CD4-positive, alpha-beta T cell treated with Interleukin-4 for 4 hours (primary cell): ENCODE data around the gene GPR17.

Experiments used
- DNase-seq: peaks from one replicate; pipeline ENCODE4 v3.0.0-alpha.2; 2020

Gene GPR17

DNA sequence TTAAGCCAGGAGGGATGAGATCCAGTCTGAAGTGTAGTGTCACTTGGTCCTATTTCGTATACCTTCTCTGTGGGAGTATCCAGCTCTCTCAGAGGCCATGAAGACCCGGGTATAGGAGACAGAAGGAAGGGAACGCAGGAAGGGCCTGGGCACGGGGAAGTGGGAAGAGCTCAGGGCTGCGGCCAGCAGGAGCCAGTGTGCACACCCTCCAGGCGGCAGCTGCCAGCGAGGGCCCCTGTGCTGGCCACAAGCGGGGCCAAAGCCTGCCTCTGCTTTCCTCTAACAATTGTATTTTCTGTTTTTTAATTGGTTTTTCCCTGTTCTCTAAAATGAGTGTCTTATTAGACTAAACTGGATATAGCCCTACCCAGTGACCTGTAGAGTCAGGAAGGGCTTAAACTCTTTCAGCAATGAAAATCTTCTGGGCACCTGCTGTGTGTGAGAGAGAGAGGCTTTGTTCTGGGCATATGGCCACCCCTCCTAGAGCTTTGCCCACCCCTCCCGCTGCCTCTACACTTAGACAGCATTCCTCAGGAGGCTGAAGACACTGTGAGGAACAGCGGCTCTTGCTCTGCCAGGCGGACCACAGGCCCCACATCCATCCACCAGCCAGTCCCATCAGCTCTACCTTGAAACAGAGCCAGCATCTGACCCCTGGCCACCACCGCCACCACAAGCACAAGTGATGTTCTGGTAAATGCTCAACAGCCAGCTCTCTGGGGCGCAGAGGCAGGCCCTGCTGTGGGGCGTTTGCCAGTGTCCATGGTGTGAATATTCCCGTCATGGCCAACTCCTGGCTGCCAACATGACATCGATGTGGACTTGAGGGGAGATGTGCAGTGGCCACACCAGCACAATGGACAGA, 9.5 kb downstream of the GPR17 start:
- DNase-seq, result no peak

DNA sequence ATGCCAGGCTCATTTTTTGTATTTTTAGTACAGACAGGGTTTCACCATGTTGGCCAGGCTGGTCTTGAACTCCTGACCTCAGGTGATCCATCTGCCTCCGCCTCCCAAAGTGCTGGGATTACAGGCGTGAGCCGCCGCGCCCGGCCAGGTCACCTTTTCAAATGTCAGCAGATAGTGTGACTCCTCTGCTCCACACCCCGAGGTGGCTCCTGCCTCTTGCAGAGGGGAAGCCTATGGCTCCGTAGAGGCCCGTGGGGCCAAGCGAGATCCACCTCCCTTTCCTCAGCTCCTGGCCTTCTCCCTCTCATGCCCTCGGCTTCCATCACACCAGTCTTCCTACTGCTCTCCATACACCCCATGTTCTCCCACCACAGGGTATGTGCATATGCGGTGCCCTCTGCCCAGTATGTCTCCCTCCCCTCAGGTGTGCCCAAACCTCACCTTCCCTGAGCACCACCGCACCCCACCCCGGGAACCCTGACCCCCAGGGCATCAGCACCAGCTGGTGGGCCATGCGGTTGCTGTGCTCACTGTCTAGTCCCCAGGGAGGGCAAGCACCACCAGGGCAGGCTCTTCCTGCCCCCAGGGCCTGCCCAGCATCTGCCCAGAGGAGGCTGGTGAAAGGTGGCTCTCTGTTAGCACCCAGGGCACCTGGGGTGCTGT, 10.7 kb downstream of the GPR17 start:
- DNase-seq, result no peak

DNA sequence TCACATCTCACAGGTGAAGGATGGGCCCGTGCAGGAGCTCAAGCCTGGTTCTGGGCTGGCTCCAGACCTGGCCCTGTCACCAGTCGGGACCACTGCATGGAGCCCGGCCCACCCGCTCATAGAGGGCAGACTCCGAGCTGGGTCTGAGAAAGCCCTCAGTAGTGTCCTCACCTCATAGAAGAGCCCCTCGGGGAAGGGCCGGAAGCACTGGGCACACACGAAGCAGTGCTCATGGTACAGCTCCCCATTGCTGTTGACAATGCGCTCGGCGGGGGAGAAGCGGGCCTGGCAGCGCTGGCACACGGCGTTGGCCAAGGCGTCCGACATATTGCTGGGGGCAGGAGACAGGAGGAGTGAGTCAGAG, 11.3 kb downstream of the GPR17 start:
- no peak for DNase-seq

DNA sequence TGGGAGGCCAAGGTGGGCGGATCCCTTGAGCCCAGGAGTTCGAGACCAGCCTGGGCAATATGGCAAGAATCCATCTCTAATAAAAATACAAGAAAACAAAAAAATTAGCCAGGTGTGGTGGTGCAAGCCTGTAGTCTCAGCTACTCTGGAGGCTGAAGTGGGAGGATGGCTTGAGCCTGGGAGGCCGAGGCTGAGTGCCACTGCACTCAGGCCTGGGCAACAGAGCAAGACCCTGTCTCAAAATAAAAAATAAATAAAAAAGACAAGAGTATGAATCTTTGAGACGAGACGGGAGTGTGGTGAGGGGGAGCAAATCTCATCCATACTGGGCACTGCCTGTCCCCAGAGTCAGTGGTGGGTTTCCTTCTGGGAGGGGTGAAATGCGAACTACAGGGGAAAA, 12.2 kb downstream of the GPR17 start:
- no peak for DNase-seq

DNA sequence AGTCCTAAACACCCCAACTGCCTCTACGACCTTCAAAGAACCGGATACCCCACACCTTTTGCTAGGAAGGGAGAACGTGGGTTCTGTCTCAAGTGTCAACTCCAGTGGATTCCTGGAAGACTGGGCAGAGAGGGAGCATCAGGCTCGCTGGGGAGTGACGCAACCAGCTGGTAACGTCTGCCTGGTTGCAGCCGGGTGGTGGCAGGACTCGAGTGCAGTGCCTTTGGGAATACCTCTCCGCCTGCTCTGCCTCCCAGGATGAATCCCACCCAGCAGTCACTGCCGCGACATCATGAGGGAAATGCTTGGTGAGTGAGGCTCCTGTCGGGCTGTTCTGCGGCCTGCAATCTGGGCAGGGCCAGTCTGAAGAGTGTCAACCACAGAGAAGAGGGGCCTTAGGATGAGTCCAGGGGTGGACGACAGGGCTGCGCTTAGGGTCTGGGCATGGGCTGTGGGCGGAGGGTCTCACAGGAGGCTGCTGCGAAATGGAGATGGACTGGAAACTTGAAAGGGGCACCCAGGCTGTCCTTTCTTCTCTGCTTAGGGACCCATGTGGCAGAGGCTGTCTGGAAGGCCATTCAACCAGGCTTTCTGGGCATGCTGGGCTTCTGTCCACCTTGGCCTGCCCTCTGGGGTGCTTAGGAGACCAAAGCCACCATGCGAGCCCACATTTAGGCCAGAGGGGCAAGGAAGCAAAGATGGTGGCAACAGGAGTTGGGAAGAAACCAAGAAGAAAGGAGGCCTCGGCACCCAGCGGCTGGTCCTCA, 12.9 kb downstream of the GPR17 start:
- DNase-seq, result no peak

DNA sequence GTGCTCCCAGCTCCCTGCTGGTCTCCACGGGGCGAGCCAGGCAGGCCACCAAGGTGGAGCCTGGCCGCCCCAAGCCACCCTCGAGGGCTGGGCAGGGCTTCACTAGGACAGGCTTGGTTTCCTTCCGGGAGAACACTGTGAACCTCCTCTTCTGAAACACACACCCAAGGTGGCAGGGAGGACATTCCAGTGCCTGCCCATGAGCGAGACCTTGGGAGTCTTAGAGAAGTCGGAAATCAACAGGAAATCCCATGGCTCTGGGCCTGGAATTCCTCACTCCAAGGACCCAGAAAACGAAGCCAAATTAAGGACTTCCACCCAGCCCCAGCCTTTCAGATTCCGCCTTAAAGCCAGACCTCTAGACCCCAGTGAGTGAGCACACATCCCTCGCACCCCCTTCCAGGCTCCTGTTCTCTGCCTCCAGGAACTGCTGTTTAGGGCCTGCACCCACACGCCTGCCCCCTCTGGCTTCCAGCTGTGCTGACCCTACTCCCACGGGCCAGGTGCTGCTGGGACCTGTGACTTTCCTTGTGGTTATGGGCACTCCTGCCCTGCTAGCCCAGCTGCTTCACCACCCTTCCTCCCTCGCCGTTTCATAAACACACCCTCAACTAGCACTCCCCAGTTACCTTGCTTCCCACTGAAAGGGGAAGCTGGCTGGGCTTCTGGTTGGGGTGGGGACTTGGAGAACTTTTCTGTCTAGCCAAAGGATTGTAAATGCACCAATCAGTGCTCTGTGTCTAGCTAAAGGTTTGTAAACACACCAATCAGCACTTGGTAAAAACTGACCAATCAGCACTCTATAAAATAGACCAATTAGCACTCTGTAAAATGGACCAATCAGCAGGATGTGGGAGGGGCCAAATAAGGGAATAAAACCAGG, 13.7 kb downstream of the GPR17 start:
- no peak for DNase-seq

DNA sequence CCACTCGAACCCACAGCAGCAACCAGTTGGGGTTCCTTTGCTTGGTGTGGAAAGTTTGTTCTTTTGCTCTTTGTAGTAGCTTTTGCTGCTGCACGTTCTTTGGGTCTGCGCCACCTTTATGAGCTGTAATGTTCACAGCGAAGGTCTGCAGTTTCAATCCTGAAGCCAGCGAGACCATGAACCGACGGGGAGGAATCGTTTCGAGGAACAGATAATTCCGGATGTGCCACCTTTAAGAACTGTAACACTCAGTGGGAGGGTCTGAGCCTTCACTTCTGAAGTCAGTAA, 14.3 kb downstream of the GPR17 start:
- no peak for DNase-seq

DNA sequence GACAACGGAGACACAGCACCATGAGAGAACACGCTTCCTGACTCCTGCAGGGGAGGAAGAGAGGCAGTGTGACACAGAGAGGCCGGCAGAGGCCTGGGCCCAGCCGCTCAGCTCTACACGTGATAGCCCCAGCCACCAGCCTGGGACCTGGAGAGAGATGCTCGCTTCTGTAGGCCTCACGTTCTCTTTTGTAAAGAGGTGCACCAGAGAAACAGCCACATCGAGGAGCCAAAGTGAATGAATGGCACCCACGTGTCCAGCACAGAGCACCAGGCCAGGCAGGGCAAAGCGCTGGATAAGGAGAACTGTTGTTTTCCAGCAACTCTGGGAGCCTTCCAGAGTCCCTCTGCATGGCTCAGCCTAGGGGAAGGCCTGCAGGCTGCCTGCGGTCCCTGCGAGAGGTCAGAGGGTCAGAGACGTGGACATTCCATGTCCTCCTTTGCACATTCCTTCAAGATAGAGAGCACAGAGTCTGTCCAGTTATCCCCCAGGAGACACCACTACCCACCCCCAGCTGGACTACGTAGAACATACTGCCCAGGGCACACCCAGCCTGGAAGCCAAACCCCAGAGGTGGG, 15.2 kb downstream of the GPR17 start:
- DNase-seq, result no peak

DNA sequence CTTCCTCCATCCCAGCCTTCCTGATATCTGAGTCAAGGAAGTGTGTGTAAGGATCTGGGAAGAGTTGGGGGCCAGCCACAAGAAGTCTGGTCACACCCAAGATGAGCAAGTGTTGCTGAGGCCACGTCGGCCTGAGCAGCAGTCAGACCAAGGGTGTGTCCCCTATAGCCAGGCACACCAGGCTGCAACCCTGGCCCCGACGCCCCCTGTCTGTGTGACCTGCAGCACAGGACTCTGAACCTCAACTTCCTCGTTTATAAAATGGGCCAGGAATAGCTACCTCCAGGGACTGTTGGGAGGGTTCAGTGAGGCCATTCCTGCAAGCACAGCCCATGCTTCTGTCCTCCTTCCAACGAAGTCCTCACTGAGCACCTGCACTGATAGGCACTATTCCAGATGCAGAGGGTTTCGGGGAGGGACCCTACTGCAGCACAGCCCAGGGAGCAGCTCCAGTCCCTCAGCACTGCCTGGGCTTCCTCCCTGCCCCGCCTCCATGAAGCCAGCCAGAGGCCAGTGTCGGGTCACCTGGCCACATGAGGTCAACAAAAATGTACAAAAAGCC, 16.1 kb downstream of the GPR17 start:
- no peak for DNase-seq

DNA sequence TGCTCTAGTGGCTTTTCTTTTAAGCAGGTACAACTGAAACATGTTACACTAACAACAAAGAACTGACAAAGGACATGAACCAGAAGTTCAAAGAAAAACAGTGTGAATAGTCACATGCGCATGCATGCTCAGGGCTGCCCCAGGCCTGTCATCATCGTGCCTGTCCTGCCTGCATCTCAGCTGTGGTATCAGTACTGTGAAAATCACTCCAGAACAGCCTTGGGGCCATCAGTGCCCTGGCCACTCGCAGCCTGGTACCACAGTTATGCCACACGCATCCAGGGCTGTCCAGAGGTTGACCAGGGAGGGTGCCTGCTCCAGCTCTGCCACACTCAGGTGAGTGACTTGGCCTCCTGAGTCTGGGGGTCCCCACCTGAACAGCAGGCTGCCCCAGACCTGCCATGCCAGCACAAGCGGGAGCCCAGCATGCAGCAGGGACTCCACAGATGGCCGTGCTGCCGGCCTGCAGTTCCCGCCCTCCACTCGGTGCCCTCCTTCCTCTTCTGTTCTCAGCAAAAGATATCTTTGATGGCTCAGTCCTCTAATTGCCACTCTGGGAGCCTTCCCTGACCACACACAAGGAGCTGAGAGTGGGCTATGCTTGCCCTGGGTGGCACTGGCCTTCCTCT, 17.1 kb downstream of the GPR17 start:
- no peak for DNase-seq

DNA sequence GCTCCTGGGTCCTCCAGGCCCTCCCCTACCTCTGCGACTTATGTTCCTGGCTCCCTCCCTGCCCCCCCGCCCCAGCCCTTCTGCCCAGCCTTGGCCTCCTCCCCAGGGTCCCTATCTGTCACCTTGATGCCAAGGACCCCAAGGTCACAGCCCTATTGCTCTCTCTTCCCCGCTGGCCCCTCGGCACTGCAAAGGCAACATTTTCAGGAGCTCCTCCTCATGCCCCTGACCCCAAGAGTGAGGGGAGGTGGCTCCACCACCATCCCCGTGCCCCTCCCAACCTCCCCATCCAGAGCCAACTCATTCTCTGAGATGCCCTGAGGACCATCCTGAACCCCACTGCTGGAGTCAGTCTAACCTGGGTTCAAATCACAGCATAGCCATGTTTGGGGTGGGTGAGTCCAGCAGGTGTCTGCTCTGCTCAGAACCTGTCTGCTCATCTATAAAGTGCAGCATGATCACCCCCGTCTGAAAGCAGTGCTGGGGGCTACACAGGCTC, 17.7 kb downstream of the GPR17 start:
- no peak for DNase-seq

DNA sequence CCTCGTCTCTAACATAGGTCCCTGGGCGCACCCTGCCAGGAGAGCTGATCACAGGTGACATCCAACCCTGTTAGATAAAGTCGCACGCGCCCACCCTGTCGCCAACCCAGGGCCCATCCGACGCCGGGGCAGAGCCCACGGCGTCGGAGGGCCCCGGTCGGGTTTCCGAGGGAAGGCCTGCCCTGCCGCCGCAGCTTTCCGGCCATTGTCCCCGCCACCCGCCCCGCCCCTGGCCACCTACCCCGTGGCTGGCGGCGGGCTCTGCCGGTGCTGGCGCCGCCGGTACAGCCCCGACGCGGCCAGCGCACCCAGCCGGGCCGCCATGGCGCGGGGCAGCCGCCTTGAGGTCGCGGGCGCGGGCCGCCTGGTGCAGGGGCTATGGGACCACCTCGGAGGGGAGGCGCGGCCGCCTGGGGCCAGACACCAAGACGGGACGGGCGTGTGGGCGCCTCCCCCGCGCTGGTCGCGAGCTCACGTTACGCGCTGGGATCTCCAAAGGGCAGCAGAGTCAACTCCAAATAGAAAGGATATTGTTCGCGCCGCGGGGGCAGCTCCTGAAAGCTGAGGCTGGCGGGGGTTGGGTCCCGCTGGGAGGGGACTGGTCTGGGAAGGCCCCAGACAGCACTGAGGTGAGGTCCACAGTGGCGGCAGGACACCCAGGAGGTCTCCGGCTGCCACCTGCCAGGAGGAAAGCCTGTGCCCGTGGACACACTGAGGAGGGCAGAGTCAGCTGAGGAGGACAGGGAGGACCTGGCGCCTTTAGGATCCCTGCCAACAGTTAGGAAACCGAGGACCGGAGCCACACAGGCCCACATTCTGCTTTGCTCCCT, 18.3 kb downstream of the GPR17 start:
- DNase-seq, result no peak

DNA sequence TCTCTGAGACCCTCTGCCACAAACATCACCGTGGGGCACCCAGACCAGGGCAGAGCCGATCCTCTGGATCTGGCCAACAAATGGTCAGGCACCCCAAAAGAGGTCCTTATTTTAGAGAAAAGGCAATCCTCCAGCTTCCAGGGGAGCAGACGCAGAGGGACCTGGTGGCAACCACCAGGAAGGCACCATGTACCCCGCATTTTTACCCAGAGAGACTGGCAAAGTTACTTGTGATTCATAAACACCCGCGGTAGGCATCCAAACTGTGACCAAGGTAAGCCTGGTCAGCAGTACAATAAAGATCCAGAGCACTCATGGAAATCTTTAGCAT, 18.9 kb downstream of the GPR17 start:
- no peak for DNase-seq

DNA sequence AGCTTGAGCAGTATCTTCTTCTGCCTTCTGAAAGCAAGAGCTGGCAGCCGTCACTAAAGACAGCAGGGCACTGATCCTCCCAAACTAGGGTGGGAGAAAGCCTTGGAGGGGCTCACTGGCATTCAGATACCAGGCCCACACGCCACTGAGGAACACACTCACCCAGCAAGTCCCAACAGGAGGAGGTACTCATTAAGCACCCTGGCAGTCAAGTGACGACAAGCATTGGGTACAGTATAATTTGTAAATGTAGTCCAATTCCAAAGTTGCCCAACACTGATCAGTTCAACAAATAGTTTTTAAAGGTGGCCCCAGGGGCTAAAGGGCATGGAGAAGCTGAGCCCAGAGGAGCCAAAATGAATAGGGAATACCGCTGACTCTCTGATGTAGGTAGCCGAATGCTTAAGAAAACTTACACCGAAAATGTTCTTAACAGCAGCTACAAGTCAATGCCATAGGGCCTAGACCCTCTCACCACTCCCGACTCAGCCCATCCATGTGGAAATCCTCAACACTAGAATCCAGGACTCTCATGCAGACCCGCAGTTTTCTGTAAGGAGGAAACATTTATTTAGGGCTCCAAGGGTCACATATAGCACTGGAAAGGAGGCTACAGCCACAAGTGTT, 19.4 kb downstream of the GPR17 start:
- no peak for DNase-seq

DNA sequence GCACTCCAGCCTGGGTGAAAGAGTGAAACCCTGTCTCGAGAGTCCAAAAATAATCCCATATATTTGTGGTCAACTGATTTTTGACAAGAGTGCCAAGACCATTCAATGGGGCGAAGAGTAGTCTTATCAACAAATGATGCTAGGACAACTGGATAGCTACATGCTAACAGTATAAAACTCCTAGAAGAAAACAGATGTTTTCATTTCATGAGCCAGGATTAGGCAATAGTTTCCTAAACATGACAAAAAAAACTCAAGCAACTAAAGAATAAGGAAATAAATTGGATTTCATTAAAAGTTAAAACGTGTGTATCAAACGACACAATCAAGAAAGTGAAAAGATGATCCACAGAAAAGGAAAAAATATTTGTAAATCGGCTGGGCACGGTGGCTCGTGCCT, 23.1 kb downstream of the GPR17 start:
- DNase-seq, result no peak

DNA sequence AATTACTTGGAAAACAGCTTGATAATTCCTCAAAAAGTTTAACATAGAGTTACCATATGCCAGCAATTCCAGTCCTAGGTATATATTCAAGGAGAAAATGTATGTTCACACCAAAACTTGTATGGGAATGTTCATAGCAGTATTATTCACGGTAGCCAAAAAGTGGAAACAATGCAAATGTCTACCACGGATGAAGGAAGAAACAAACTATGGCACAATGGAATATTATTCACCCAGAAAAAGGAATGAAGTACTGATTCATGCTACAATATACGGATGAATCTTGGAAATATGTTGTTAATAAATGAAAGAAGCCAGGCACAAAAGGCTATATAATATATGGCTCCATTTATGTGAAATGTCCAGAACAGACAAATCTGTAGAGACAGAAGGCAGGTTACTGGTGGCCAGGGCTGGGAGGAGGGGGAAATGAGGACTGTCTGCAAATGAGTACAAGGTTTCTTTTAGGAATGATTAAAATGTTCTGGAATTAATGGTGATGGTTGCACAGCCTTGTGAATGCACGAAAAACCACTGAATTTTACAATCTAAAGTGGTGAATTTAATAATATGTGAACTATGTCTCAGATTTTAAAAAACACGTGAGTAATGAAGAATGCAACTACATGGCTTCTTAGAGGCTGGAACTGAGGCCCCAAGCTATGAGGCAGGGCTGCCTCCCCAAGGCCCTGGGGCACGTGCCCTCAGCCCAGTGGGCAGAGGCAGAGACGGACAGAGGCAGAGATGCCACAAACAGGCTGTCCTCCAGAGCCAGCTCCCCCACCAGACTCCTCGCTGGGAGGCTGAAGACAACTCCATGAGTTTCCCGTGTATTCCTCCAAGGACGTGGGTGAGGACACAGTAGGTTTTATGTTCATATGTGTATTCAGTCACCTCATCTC, 24.4 kb downstream of the GPR17 start:
- DNase-seq, result no peak

DNA sequence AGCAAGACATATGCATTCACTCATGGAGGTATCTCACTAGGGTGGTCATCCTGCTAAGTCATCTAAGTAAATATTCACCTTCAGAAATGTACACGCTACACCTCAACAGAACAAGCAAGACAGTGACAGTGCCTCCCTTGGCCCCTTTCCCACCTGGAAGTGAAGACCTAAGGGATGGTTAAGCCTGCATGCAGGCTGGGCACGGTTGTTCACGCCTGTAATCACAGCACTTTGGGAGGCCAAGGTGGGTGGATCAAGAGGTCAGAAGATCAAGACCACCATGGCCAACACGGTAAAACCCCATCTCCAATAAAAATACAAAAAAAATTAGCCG, 25.0 kb downstream of the GPR17 start:
- no peak for DNase-seq

DNA sequence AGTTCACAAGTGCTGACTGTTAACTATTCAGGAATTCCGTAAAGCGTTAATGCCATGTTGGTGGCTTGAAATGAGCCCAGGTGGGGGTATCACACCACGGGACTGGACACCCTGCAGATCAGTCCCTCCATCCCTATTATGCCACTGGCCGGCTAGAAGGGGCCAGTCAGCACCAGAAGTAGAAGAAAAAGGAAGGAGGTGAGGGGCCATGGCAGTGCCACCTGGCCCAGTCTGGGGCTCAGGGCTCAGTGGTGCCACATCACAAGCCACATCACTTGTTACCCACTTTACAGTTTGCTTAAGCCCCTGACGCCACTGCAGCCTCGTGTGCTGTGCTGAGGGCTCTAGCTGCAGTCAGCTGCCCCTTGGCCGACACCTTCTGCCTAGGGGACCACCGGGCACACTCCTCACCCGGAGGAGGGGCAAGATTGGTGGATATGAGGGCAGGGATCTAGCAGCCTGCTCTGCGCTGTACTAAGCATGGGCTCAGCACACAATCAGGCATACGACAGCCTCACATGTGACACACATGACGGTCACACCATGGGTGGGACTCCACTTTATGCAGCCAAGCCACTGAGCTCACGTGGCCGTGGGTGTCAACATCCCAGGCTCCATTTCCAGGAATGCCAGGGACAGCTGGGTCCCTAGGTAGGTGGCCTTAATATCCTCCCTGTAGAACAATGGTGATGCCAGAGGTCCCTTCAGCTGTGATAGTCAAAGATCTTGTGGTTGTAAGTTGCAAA, 25.8 kb downstream of the GPR17 start:
- DNase-seq, result no peak
